IPS-20b (cell line): ENCODE measurements around the gene ST3GAL6.

Experiments used
- H3K27ac ChIP-seq: one replicate; pipeline ENCODE4 v1.5.1; 2013; ENCODE audit warnings: low read length
- H3K27me3 ChIP-seq: 2 replicates; pipeline ENCODE4 v1.6.1; 2013; ENCODE audit warnings: mild to moderate bottlenecking, low read length, inconsistent platforms; ENCODE audit not compliant: insufficient read depth
- H3K36me3 ChIP-seq: 2 replicates; pipeline ENCODE4 v1.6.1; 2013; ENCODE audit warnings: low read depth, mild to moderate bottlenecking, inconsistent platforms, low read length, moderate library complexity; ENCODE audit not compliant: insufficient read depth
- H3K4me1 ChIP-seq: 2 replicates; pipeline ENCODE4 v1.6.1; 2013; ENCODE audit warnings: mild to moderate bottlenecking, control low read depth, inconsistent platforms, low read length, moderate library complexity; ENCODE audit not compliant: insufficient read depth
- H3K4me3 ChIP-seq: 2 replicates; pipeline ENCODE4 v1.5.1; 2013; ENCODE audit warnings: mild to moderate bottlenecking, low read length, inconsistent platforms
- H3K9ac ChIP-seq: 2 replicates; pipeline ENCODE4 v1.6.1; 2013; ENCODE audit warnings: low read depth, mild to moderate bottlenecking, inconsistent platforms, low read length, moderate library complexity
- H3K9me3 ChIP-seq: 2 replicates; pipeline ENCODE4 v1.6.1; 2013; ENCODE audit warnings: mild to moderate bottlenecking, low read depth, low read length, inconsistent platforms; ENCODE audit not compliant: insufficient read depth

ST3GAL6 gene

DNA sequence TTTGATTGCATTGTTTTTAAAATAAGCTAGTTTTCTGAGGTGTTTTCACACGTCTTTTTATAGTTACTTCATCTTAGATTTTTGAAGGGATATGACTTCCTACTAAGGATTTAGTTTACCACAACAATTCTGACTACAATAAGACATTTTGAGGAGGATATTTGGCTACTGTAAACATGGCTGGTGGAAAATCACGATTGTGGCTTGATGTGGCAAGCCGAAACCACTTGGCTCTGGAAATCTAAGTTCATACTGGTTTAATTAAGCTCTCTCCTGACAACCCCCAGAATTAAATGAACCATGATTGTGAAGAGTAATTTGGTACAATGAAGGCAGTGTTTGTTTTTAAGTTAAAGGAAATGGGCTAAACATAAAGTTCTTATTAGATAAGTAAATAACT, 30.8 kb downstream of the ST3GAL6 start:
- H3K36me3 ChIP-seq: peaks cover 25% of the 10 kb centered on the region; the same call in 1 of the 2 replicates
- no peak overlapping the region for H3K9ac ChIP-seq
- no peak overlapping the region for H3K27ac ChIP-seq
- H3K9me3 ChIP-seq: no peaks in the 10 kb centered on the region
- no peak overlapping the region for H3K4me3 ChIP-seq
- no peaks in the 10 kb centered on the region for H3K4me1 ChIP-seq
- H3K27me3 ChIP-seq: no peaks in the 10 kb centered on the region

DNA sequence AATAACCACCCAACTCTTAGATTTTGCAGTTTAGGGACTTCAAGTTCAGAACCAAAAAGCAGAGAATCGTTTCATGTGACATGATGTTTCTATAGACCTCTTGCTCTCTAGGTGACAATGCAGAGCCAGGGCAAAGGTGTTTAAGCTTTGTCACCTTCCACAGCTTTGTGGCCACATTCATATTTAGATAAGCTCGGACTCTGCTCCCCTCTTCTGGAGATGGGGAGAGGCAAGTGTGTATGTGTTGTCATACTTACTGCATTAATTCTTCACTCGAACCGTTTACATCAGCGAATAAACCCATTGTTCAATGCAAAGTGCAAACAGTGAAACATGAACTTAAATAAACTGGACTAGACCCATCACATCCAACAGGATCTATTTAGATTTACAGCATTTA, 33.2 kb downstream of the ST3GAL6 start:
- no peaks in the 10 kb centered on the region for H3K27me3 ChIP-seq
- peaks cover 47% of the 10 kb centered on the region for H3K36me3 ChIP-seq
- no peak overlapping the region for H3K4me3 ChIP-seq
- H3K27ac ChIP-seq: no peak overlapping the region
- no peak overlapping the region for H3K9ac ChIP-seq
- H3K4me1 ChIP-seq: no peaks in the 10 kb centered on the region
- no peaks in the 10 kb centered on the region for H3K9me3 ChIP-seq

DNA sequence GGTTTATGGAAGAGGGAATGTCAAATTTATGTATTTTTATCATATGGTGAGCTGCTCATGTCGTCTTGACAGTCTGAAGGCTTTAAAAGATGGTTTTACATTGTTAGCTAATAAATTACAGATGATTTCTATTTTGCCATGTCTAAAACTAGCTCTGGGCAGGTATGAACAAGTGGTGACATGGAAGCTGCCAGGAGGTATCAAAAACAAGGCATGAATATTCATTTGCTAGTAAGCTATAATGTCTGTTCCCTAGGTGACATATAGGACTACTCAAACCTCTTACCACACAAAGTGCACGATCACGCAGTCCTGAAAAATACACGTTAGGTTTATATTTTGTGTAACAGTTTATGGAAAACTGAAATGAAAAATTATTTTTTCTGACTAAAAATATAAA, 34.8 kb downstream of the ST3GAL6 start:
- Histone ChIP-seq H3K27ac (no peak overlapping the region), H3K27me3 (no peaks in the 10 kb centered on the region), H3K9me3 (no peaks in the 10 kb centered on the region), H3K36me3 (peaks cover 47% of the 10 kb centered on the region), H3K9ac (no peak overlapping the region), H3K4me3 (no peak overlapping the region), H3K4me1 (no peaks in the 10 kb centered on the region)

DNA sequence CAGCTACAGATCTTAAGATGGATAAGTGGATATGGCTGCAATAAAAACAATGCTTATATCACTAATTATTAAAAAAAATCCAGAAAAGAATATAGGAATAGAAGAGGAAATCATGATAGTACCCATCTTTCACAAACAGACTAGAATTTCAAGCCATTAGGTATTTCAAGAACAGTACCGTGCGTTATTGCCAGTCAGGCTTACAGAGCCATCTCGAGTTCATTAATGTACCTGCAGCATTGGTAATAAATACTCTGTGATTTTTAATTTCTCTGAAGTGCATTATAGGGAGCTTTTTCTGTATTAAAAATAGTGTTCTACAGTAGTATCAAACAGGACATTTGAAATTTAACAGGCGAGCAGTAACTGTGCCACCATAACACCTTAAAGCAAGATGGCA, 35.7 kb downstream of the ST3GAL6 start:
- Histone ChIP-seq H3K4me3 (no peak overlapping the region), H3K36me3 (peaks cover 47% of the 10 kb centered on the region), H3K27me3 (no peaks in the 10 kb centered on the region), H3K4me1 (no peaks in the 10 kb centered on the region), H3K9me3 (no peaks in the 10 kb centered on the region), H3K27ac (no peak overlapping the region), H3K9ac (no peak overlapping the region)

DNA sequence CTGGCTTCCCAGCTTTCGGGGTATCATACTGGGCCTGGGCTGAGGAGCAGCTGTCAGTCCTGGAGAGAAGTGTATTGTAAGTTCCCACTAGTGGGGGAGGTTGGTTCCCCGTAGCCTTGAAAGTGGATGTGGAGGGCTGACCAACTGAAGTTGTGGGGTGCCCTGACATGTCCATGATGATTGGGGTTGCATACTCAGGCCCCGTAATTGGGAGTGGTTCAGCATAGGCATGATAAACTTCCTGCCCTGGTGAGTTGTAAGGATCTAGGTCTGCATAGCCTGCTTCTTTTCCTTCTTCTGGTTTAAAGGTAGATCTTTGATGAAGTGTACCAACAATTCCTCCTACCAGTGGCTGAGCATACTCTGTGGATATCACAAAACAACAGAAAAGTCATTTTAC, 36.3 kb downstream of the ST3GAL6 start:
- no peak overlapping the region for H3K4me3 ChIP-seq
- H3K9me3 ChIP-seq: no peaks in the 10 kb centered on the region
- H3K9ac ChIP-seq: no peak overlapping the region
- no peaks in the 10 kb centered on the region for H3K4me1 ChIP-seq
- H3K27ac ChIP-seq: no peak overlapping the region
- H3K27me3 ChIP-seq: no peaks in the 10 kb centered on the region
- peaks cover 48% of the 10 kb centered on the region for H3K36me3 ChIP-seq

DNA sequence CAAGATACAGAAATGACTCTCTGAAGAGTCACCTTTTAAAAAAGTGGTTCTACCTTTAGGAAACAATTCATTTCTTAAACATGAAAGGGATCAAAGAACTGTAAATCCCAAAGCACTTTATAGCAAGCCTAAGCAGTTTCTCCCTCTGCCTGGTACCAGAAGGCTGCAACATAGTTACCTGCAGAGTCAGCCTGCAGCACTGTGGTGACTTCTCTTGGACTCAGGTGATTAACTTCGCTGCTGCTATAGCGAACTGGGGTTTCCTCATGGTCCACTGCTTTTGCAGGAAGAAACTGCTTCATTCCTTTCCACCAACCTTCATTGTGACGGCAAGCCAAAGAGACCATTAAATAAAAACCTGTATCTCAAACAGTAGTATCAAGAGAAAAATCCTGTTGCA, 37.3 kb downstream of the ST3GAL6 start:
- H3K4me1 ChIP-seq: no peaks in the 10 kb centered on the region
- no peaks in the 10 kb centered on the region for H3K27me3 ChIP-seq
- peaks cover 57% of the 10 kb centered on the region for H3K36me3 ChIP-seq
- H3K27ac ChIP-seq: no peak overlapping the region
- no peak overlapping the region for H3K9ac ChIP-seq
- H3K4me3 ChIP-seq: no peak overlapping the region
- no peaks in the 10 kb centered on the region for H3K9me3 ChIP-seq

DNA sequence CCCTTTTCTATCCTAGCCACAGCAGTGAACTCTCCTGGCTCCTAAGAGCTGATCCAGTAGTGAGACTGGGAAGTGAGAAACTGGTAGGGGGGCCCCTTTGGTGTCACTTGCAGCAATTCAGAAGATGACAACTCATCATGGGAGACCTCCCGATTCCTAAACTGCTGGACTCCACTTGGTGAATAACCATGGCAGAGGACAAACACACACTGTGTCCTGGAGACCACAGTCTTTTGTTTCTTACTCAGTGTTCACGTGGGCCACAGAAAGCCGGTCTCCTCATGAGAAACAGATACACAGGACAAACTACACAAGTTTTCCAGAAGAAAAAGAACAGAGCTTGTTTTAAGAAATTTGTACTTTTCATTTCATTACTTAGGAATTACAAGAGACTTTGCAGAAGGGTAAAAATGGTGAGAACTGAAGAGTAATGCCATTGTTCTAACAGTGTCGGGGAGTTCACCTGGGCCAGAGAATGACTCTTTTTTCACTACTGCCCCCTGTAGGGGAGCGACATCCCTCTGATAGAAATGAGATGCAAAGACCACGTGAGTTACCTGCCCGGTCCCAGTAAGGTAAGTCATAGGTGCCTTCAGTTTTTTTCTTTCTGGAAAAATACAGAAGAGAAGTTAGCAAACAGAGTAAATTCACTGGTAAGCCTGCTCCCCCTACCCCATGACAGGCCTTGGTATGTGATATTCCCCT, 38.1 kb downstream of the ST3GAL6 start:
- Histone ChIP-seq H3K9ac (no peak overlapping the region), H3K9me3 (no peaks in the 10 kb centered on the region), H3K4me3 (no peak overlapping the region), H3K36me3 (peaks cover 63% of the 10 kb centered on the region), H3K27ac (no peak overlapping the region), H3K4me1 (no peaks in the 10 kb centered on the region), H3K27me3 (no peaks in the 10 kb centered on the region)

DNA sequence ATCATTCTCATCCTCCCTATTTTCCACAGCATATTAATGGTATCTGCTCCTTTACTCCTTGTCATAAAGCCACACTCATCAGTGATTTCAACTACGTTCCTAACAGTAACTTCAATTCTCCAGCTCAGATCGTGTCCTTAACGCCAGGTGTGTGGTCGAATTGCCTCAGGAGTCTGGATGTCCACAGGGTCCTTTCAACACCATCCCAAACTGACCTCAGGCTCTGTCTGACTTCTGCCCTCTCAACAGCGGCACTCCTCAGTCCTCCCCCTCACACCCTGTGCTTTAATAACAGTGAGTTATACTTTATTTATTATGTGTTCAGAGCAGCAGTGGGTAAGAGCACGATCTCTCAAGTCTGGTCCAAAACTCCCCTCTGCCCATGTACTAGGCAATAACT, 42.4 kb downstream of the ST3GAL6 start:
- Histone ChIP-seq H3K36me3 (peaks cover 69% of the 10 kb centered on the region), H3K4me1 (no peaks in the 10 kb centered on the region), H3K27ac (no peak overlapping the region), H3K9ac (no peak overlapping the region), H3K27me3 (no peaks in the 10 kb centered on the region), H3K4me3 (no peak overlapping the region), H3K9me3 (no peaks in the 10 kb centered on the region)

DNA sequence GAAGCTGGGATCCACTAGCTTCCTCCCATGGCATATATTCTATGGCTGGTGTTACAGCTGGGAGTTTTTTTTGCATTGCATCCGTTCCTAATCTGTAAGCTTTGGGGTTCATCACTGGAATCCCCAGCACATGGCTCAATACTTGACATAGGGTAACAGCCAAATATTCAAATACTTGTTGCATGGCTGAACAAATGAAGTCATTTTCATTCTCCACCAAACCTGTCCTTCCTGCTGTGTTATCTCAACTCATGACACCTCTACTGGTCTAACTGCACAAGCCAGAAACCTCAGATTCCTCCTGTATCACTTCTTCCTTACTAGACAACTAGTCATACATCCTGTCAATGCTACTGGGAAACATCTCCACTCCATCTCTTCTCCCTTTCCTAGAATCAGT, 43.4 kb downstream of the ST3GAL6 start:
- Histone ChIP-seq H3K4me3 (no peak overlapping the region), H3K9ac (no peak overlapping the region), H3K27ac (no peak overlapping the region), H3K36me3 (peaks cover 71% of the 10 kb centered on the region), H3K9me3 (no peaks in the 10 kb centered on the region), H3K4me1 (no peaks in the 10 kb centered on the region), H3K27me3 (no peaks in the 10 kb centered on the region)

DNA sequence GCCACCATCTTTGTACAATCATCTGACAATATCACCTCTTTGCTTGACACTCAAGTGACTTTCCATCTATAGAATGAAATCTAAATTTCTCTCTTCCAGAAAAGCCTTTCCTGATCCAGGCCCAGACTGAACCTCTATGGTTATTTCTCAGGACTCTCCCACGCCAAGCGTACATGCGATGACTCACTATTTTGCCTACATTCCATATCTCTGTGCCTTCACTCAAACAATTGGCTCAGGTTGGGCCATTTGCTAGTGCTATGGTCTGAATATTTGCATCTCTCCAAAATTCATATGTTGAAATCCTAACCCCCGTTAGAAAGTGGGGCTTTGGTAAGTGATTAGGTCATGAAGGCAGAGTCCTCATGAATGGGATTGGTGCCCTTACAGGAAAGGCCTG, 43.9 kb downstream of the ST3GAL6 start:
- peaks cover 74% of the 10 kb centered on the region for H3K36me3 ChIP-seq
- H3K4me3 ChIP-seq: no peak overlapping the region
- H3K27ac ChIP-seq: no peak overlapping the region

DNA sequence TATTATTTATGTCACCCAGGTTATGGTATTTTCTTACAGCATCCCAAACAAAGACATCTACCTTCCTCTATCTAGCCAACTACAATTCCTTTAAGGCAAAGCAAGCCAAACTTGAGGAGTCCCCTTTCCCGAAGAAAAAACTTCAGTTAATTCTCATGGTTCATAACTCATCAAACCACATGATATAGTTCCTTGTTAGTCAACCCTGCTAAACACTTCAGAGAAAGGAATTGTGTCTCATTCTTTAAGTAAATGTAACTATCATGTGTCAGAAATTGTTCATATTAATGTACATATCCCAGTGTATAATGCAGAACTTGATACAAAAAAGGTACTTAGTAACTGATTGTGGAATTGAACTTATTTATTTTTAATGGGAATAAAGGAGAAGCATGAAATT, 44.4 kb downstream of the ST3GAL6 start:
- no peak overlapping the region for H3K27ac ChIP-seq
- H3K36me3 ChIP-seq: peaks cover 78% of the 10 kb centered on the region
- no peaks in the 10 kb centered on the region for H3K4me1 ChIP-seq
- no peak overlapping the region for H3K9ac ChIP-seq
- no peaks in the 10 kb centered on the region for H3K9me3 ChIP-seq
- H3K4me3 ChIP-seq: no peak overlapping the region
- H3K27me3 ChIP-seq: no peaks in the 10 kb centered on the region

More for the DNA sequence above, 43.9 kb downstream of the ST3GAL6 start:
- H3K9ac ChIP-seq: no peak overlapping the region
- H3K27me3 ChIP-seq: no peaks in the 10 kb centered on the region
- H3K9me3 ChIP-seq: no peaks in the 10 kb centered on the region
- no peaks in the 10 kb centered on the region for H3K4me1 ChIP-seq

DNA sequence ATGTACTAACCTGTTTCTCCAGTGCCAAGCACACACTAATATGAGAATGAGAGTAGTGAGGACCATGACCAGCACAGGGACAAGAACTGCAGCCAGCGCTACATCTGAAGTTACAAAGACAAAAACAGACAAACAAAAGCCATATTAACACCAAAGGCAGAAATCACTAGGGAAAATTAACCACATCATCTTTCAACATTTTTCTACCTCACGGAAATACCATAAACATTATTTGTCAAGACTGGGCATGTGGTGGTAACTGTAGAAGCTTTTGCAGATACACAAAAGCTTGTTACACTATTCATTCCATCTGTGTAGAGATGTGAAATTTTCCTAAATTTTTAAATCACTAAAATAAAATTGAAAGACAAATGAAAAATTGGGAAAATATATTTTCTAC, 44.9 kb downstream of the ST3GAL6 start:
- H3K9me3 ChIP-seq: no peaks in the 10 kb centered on the region
- no peak overlapping the region for H3K9ac ChIP-seq
- H3K4me3 ChIP-seq: no peak overlapping the region
- peaks cover 78% of the 10 kb centered on the region for H3K36me3 ChIP-seq
- H3K4me1 ChIP-seq: no peaks in the 10 kb centered on the region
- H3K27ac ChIP-seq: no peak overlapping the region
- H3K27me3 ChIP-seq: no peaks in the 10 kb centered on the region
